SHP77 (cell line): ENCODE measurements around the gene FBXL14.
"Not testable (repeated sequence)": the region's sequence is repeated elsewhere in the genome, so short reads cannot be mapped to it uniquely, and the experiment has no call there.

Experiments
- DNase-seq, 2 experiments: peaks; one replicate each; lab custom pipeline; 2025; lab: John Stamatoyannopoulos, UW

FBXL14 gene

DNA sequence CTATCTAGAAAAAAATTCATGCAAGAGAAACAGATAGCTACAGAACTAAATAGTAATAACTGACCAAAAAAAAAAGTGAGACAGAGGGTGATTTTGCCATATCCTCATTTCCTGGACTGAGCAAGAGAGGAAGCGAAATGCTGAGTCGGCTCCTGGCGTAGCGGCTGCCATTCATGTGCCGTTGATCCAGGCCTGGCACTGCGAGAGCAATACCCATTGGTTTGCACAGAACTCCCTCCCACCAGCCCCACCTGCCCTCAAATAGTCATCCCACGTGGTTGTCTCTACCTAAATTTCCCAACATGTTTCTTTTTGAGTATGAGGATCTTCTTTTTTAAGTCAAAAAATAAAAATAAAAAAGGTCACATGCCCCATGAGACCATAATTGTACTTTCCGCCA lies 25.2 kb upstream of the FBXL14 start:
- no peak for DNase-seq

DNA sequence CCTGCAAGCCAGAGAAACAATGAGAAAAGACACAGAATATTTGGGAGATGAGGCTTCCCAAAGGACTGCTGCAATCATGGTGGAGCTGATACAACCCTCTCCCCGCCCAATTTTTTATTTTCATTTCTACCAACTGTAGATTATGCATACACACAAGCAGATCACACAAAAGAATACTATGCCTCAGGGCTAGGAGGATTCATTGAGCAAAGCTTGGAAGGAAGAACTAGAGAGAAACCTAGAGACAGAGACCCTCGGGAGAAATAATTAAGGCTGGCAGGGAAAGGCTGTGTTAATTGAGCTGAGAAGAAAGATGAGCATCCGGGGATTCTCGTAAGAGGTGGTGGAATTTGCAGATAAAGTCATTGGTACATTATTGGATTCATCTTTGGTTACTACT lies 24.8 kb upstream of the FBXL14 start:
- DNase-seq: no peak

DNA sequence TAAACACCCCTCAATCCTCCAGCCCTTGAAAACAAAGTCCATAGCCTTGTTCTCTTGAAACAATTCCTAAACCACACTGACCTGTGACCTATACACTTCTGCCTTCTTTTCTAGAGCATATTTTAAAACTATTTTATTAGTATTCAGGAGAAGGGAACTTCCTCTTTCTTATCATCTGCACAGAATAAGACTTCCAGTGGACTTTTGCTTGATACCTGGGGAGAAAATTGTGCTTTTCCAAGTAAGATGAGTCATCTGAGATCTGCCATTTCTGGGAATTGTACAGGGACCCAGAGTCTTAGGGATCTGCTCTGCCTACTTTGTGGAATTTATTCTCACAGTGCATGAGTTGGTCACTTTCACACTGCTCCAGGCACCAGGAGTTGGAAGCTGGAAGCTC lies 24.1 kb upstream of the FBXL14 start:
- no peak for DNase-seq

DNA sequence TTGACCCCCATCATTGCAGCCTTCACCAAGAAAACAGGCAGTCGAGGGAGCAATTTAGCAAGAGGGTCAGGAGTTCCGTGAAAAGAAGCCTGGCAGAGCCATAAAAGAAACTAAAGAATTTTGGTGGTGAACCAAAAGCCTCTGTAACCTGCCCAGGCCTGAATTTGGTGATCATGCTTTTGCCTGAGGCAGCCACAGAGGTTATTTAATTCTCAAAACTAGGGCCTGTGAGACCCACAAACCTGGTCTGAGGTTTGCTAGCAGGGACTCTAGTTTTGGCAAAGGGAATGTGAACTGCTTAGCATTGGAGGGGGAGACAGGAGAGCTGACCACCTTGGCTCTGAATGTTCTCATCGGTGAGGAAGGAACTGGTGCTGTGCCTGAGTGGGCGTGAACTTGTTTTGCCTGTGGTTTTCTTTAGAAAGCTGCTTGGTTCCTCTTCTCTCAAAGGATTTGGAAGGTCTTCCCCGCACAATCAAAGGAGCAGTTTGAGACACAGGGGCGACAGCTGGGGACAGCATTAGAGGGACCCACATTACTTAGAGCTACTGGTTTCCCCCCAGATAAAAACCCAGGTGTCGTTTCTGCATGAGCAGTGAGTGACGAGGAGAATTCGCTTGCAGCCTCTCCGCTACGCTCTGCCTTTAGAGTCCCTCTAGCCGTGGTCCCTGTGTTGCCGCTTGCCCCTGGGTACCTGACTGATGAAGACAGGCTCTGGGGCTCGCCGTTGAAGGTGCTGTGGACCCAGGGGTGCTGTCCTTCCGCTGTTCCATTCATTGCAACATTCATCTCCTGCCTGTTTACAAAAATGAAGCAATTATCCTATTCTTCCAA lies 22.1 kb upstream of the FBXL14 start:
- no peak for DNase-seq

DNA sequence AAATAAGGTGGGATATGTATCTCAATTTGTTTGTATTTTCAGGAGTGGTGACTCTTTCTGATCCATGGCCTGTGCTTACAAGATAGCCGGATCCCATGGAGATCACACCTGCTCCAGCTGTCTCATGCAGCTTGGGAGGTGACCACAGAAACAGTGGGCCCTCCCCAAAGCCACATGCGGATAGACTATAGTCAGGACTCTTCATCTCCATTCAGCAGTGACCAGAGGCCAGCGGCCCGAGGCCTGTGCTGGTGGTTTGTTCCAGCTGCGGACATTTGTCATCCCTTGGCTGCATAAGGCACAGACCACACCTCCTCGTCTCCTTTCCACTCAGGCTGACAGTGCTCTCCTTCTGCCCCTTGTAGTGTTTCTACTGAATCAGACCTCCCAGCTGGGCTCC lies 20.0 kb upstream of the FBXL14 start:
- no peak for DNase-seq

DNA sequence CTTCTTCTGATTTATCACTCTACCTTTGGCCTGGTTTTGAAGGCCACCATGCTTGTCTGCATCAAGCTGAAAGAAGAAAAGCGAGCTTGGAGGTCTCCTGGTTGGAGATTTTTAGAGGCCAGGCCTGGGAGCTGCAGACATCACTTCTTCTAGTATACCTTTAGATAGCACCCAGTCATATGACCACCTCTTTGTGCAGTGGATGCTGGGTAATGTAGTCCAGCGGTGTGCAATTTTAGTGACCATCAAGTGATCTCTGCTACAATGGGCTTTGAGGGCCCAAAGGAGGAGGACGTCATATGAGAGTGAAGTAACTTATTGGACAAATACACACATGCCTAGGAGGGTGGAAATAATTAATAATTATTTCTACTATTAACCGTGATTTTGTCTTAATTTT lies 19.5 kb upstream of the FBXL14 start:
- no peak for DNase-seq

DNA sequence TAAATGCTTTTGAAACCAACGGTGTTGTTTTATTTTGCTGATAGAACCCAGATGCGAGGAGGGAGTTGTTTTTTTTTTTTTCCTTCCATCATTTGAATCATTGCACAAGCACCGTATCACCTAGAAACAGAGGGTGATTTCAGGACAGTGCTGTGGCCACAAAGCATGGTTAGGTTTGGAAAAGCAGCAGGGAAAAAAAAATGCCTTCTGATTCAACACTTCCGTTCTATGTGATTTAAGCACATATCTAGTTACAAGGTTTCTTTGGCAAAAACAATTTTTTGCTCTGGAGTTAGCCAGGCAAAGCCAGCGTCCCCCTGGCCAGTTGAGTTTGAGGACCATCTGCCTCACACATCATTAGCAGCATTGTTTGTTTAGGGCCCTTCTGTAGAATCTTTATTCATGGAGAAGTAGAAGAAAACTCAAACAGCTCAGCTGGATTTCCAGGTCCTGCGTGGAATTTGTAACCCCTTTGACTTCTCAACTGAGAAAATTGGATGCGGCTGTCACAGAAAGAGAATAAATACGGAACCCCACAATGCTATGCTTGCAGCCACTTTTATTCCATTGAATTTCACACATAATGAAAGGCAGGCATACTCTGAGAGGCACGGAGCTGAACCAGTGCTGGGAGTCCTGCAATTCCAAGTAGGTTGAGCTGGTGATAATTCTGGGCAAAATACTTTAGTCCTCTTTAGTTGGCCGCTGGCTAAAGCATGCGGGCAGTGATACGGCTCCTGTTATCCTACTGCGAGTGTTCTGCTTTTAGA lies 17.6 kb upstream of the FBXL14 start:
- DNase-seq: no peak

DNA sequence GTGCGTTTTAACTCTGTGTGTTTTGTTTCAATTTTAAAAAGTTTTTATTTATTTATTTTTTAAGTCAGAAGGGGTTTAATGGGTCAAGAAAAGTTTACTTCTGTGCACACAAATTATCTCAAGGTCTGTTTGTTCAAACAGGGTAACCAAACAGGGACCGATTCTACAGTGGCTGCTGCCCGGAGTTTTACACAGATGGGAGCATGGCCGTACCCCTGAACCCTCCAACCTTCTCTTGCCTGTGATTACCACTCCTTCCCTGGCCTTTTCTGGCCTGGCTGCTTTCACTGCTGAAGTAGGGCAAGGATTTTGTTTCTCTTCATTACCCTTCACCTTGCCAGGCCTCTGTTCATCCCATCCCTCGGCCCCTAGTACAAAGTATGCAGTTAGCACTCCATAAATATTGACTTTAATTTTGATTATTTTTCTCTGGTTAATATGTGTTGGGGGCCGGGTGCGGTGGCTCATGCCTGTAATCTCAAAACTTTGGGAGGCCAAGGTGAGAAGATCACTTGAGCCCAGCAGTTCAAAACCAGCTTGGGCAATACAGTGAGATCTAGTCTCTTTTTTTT lies 15.8 kb upstream of the FBXL14 start:
- DNase-seq: no peak

DNA sequence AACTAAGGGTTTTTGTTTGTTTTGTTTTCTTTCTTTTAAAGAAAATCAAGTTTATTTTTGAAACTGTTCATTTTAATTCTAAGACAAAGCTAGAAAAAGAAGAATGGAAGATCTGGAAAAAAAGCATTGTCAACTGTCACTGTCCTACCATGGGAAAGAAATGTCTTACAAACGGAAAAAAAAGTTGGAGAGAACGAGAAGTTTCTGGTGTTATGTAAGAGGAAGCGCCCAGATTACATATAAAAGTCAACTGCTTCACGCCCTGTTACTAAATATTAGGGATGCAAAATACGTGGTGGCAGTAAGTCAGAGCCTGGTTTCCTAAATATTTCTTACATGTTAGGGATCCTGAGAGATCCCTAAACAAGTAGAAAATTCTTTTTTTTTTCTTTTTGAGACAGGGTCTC lies 14.3 kb upstream of the FBXL14 start:
- no peak for DNase-seq

DNA sequence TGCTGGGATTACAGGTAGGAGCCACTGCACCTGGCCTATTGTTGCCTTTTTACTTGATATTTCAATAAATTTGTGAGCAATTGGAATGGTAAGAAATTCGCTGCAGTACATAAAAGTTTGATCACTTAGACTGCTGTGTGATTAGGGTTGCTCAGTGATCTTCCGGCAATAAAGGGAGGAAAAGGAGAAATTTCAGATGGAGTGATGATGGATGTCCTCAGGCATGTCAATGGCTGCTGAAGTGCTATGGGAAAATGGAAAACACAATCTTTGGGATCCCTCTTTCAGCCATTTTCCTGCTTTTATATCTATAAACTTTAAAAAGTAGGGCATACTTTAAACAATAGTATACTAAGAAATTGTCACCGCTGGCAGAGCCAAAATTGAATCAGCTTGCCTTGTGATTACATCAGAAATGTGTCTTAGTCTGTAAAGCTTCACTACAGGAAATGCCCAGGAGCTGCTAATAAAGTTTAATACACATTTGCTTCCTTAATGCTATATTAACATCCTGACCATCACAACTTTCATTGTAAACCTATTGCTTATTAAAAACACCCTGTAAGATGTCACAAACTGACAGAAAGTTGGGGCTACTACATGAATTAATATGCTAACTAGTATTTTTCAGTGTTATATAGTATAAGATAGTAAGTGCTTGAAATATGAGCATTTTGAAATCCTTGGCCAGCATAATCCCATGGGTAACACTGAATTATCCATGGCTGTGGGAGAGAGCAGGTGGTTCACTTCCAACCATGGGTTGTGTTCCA lies 13.7 kb upstream of the FBXL14 start:
- no peak for DNase-seq

DNA sequence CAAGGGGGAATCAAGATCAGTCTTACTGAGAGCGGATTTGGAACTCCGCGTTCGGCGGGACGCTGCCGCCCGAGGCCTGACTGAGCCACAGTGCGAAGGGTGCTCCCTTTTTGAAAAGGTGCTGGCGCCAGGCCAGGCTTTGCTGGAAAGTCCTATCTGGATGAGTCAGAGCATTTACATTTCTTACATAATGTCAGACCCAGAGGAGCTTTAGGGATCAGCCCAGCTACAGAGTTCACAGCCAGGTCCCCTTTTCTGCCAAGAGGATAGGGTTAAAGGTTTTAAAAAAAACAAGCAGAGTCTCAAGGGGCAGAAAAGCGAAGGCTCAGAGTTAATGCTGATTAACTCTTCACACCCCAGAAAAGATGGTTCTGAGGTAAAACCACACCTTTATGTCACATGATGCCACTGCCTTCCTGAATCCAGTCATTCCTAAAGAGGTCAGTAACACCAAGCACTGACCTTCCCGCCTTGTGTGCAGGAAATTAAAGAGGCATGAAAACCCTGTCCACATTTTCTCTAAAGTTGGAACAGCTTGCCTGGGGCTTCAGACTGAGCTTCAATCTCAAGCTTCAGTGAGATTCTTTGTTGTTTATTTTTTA lies 11.7 kb upstream of the FBXL14 start:
- DNase-seq: peak; percentile 18 to 46

DNA sequence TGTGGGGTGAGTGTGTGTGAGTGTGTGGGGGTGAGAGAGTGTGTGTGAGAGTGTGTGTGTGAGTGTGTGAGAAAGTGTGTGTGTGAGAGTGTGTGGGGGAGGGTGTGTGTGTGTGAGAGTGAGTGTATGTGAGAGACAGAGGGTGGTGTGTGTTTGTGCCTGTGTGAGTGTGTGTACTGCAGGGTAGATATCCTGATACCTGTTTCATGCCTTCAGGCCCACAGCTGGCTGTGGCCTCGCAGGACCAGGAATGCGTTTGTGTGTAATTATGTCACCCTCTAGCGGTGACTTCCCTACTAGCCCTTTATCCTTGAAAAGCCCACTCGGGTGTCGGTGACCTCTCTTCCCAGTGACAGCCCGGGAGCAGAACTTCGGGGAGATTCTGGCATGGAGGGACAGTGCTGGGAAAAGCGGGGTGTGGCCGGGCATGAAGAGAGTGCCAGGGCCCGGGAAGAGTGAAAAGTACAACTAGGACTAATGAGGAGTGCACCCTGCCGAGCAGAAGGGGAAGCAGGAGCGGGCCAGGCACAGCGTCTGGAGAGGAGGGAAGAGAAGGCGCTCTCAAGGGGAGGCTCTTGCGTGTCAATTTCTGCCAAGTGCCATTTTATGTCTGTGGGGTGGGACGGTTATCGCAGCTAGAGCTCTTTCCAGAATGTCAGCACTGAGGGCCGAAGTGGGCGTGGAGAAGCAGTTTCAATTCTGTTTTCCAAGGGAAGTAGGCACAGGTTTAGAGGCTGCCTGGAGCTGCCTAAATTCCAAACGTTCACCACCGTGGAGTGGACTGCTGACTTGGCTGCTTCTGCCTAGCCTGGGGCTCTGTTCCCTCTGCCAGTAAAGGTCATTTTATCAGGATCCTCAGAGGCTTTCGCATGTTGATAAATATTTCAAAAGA lies 11.0 kb upstream of the FBXL14 start:
- DNase-seq: peak; percentile 45 to 71

DNA sequence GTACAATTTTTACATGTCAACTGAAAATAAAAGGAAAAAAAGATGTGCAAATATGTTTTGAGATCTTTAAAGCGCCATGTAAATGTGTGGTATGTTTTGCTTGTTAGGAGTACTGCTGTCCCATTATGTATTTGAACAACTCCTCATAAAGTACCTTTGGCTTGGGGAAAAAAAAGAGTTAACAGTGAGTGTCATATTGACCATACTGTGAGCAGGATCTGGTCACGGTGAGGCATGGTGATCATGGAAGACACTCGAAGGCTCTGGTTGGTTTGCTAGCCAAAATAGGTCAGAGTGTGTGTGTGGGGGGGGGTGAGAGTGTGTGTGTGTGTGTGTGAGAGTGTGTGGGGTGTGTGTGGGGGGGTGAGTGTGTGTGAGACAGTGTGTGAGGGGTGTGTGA lies 10.1 kb upstream of the FBXL14 start:
- no peak for DNase-seq

DNA sequence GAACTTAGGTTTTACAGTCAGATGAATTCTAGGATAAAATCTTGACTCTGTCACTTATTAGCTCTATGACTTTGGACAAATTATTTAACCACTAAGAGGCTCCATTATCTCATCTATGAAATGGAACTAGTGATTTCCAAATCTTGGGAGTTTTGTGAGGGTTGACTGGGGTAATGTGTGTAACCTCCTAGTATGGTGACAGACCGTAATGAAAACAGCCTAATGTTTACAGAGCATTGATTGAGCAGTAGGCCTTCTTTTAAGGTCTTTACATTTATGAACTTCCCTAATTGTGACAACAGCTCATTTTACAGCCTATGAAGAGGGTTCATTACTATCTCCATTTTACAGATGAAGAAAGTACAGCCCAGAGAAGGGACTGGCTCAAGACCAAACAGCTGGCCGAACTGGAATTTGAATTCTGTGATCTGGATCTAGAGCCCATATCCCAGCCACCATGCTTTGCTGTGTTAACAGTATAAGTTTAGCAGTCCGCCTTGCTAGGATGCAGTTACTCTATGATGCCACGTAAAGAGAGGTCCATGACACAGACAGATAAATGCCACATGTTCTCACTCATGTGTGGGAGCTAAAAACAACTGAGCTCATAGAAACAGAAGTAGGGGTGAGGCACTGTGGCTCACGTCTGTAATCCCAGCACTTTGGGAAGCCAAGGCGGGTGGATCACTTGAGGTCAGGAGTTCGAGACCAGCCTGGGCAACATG lies 9.1 kb upstream of the FBXL14 start:
- DNase-seq: no peak

DNA sequence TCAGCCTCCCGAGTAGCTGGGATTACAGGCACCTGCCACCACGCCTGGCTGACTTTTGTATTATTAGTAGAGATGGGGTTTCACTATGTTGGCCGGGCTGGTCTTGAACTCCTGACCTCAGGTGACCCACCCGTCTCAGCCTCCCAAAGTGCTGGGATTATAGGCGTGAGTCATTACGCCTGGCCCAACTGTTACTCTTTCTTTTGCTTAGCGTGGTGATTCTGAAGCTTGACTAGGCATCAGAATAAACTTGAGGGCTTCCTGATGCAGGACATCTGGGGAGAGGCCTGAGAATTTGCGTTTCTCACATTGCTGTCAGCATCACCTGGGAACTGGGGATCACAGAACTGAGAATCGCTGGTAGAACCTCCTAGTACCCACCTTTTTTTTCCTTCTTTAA lies 8.3 kb upstream of the FBXL14 start:
- not testable (repeated sequence) for DNase-seq

DNA sequence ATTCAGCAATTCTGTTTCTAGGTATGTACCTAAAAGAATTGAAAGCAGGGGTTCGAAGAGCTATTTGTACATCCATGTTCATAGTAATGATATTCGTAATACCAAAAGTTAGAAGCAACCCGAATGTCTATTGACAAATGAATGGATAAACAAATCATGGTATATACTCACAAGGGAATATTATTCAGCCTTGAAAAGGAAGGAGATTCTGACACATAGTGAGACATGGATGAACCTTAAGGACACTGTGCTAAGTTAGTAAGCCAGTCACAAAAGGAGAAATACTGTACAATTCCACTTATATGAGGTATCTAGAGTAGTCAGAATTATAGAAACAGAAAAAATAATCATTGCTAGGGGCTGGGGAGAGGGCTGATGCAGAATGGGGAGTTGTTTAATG lies 4.4 kb upstream of the FBXL14 start:
- DNase-seq: no peak

DNA sequence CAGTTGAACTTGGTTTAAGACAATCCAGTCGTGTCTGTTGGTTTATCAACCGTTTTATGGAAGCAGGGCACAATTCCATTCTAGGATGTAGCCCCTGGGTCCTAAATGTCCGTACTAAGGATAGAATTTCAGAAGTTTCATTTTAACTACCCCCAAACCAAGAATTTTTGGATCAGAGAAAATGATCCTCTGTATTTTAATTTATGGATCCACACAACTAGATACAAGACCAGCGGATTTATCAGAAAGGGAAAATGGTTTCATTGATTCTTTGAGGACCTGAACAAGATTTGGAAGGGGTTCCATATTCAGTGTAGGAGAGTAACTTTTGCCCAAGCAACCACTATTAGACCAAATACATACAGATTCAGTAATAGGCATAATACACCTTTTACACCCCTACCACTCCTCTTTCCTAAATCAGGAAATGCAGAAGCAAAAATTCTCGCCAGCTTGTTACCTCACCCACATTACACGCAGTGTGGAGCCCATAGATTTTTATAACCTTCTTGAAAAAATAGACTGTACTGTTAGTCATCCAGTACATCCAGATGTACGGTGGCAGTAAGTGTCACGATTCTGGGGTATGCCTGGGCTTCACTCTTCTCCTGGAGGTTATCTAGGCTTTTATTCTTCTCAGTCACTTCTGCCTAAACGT lies 1.4 kb upstream of the FBXL14 start:
- DNase-seq: no peak

DNA sequence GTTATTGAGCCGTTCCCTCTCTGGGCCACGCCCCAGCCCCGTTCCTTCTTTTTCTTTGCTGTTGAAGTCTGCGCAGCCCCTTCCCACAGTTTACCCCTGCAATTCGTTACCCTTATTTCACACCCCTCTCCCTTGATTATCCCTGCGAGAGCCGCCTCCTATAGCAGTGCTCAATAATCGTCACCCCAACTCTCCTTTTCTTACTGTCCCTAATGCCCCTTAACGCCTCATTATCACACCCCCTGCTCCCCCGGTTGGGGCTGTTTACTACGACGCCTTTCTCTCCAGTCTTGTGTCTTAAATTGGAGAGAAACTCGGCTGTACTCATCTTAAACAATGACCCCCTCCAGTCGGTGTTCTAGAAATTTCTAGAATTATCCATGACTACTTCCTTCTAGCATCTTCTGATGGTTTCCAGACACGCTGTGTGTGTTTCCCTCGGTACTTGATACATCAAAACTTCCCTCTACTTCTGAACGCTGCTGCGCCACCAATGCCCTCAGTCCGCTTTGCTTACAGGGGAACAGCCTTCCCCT lies 713 bp upstream of the FBXL14 start:
- DNase-seq: no peak

DNA sequence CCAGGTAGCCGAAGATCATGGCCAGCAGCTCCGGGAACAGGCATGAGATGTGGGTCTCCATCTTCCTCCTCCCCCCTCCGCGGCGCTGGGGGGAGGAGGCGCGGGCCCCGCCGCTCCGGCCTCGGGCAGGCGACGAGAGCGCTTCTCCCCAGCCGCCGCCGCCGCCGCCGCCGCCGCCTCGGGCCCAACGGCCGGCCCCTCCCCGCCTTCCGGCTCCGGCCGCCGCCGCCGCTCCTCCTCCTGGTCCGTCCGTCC lies 448 bp downstream of the FBXL14 start:
- no peak for DNase-seq
